SK-N-SH (cell line): ENCODE measurements around the gene LIME1. TPM values are rescaled to one million over a fixed set of nuclear protein-coding genes. Genes with fewer than 3 reads are reported as not detected.

ENCODE experiments used
- CTCF ChIA-PET: fragments of 300-600, 350-600 bp; formaldehyde crosslinking; extraction: SDS; loops from one replicate; lab custom pipeline; 2021; lab: Yijun Ruan, JAX
- POLR2A ChIA-PET: fragments of 350-600 bp; sonication (Branson Sonifier 250); formaldehyde crosslinking; extraction: SDS; loops from one replicate; lab custom pipeline; 2020; ENCODE audit warnings: antibody characterized with exemption, inconsistent platforms; lab: Yijun Ruan, JAX
- DNase-seq: peaks from one replicate; pipeline ENCODE4 v3.0.0; 2012
- H2AFZ ChIP-seq: fragments of 200-600 bp; sonication (generic); 2 replicates; pipeline ENCODE4 v1.8.1; 2016; ENCODE audit warnings: antibody characterized with exemption, mild to moderate bottlenecking, low read depth
- H3F3A ChIP-seq: fragments of 200-600 bp; sonication (generic); replicated peaks from 2 replicates; pipeline ENCODE3; 2016; ENCODE audit warnings: antibody characterized with exemption, mild to moderate bottlenecking; ENCODE audit not compliant: insufficient read depth
- H3K27ac ChIP-seq, 2 experiments: fragments of 200-500 bp in 1 of 2; fragments of 200-600 bp in 1 of 2; sonication (Bioruptor generic) in 1 of 2; sonication (generic), shearing (Covaris generic) in 1 of 2; 2 replicates each; pipeline versions ENCODE4 v1.5.1 to v1.6.1; 2014 to 2016; ENCODE audit warnings: low read depth in 2 of 2, inconsistent platforms in 1 of 2, low read length in 1 of 2, mild to moderate bottlenecking in 1 of 2, mixed read lengths in 1 of 2
- H3K27me3 ChIP-seq: fragments of 200-600 bp; sonication (generic), shearing (Covaris generic); 2 replicates; pipeline ENCODE4 v1.6.1; 2016; ENCODE audit warnings: mixed run types; ENCODE audit not compliant: insufficient read depth
- H3K36me3 ChIP-seq, 2 experiments: fragments of 200-500 bp in 1 of 2; fragments of 200-600 bp in 1 of 2; sonication (Bioruptor generic) in 1 of 2; sonication (generic) in 1 of 2; replicated peaks in 1 of 2; 2 replicates each; pipeline versions ENCODE3 to v1.5.1; 2014 to 2016; ENCODE audit warnings: low read length in 1 of 2, mild to moderate bottlenecking in 1 of 2; ENCODE audit not compliant: insufficient read depth in 2 of 2, control insufficient read depth in 1 of 2
- H3K4me1 ChIP-seq, 2 experiments: fragments of 200-500 bp in 1 of 2; fragments of 200-600 bp in 1 of 2; sonication (Bioruptor generic) in 1 of 2; sonication (generic), shearing (Covaris generic) in 1 of 2; 2 replicates each; pipeline versions ENCODE4 v1.5.1 to v1.6.1; 2014 to 2016; ENCODE audit warnings: low read depth in 1 of 2, low read length in 1 of 2, mixed run types in 1 of 2; ENCODE audit not compliant: insufficient read depth in 2 of 2, control insufficient read depth in 1 of 2
- H3K4me2 ChIP-seq: fragments of 200-600 bp; sonication (generic), shearing (Covaris generic); 2 replicates; pipeline ENCODE4 v1.6.1; 2017; ENCODE audit warnings: mixed run types
- H3K4me3 ChIP-seq, 2 experiments: fragments of 200-500 bp in 1 of 2; fragments of 200-600 bp in 1 of 2; sonication (Bioruptor generic) in 1 of 2; sonication (generic), shearing (Covaris generic) in 1 of 2; 2 replicates each; pipeline versions ENCODE4 v1.5.1 to v1.8.1; 2014 to 2016; ENCODE audit warnings: low read depth in 2 of 2, inconsistent platforms in 1 of 2, low read length in 1 of 2, mild to moderate bottlenecking in 1 of 2, mixed read lengths in 1 of 2, moderate library complexity in 1 of 2
- H3K79me2 ChIP-seq: fragments of 200-600 bp; sonication (generic); 2 replicates; pipeline ENCODE4 v1.8.1; 2017; ENCODE audit warnings: mild to moderate bottlenecking; ENCODE audit not compliant: insufficient read depth
- H3K9ac ChIP-seq: fragments of 200-600 bp; sonication (generic); 2 replicates; pipeline ENCODE4 v1.6.1; 2017; ENCODE audit warnings: mixed run types
- H3K9me2 ChIP-seq: fragments of 200-600 bp; sonication (generic); 2 replicates; pipeline ENCODE4 v1.6.1; 2017; ENCODE audit warnings: mixed run types
- H3K9me3 ChIP-seq: fragments of 200-600 bp; sonication (generic); 2 replicates; pipeline ENCODE4 v1.6.1; 2017; ENCODE audit warnings: mixed run types, mild to moderate bottlenecking, moderate library complexity
- H4K20me1 ChIP-seq: fragments of 200-600 bp; sonication (generic); 2 replicates; pipeline ENCODE4 v1.6.1; 2017; ENCODE audit warnings: mild to moderate bottlenecking, mixed run types; ENCODE audit not compliant: insufficient read depth
- CHD2 ChIP-seq: fragments of 150-350 bp; IDR thresholded peaks from 2 replicates; pipeline ENCODE4 v1.6.1; 2018; ENCODE audit warnings: low read length; ENCODE audit not compliant: partially characterized antibody
- ELF1 ChIP-seq: IDR thresholded peaks from 2 replicates; pipeline ENCODE4 v1.4.0; 2012
- EP300 ChIP-seq, 2 experiments: IDR thresholded peaks; 2 replicates each; pipeline versions ENCODE4 v1.4.0 to v1.6.1; 2012; ENCODE audit warnings: borderline replicate concordance in 1 of 2, low read depth in 1 of 2, low read length in 1 of 2
- FOSL2 ChIP-seq: IDR thresholded peaks from 2 replicates; pipeline ENCODE4 v1.4.0; 2012; ENCODE audit warnings: low read depth, mild to moderate bottlenecking, moderate library complexity, borderline replicate concordance
- FOXJ3 ChIP-seq: sonication (generic); formaldehyde crosslinking; IDR thresholded peaks from 2 replicates; pipeline ENCODE4 v1.5.1; 2020; ENCODE audit warnings: mild to moderate bottlenecking, missing genetic modification reagents
- GABPA ChIP-seq: IDR thresholded peaks from 2 replicates; pipeline ENCODE4 v1.4.0; 2012; ENCODE audit warnings: low read depth, mild to moderate bottlenecking
- GATA2 ChIP-seq: sonication (generic); formaldehyde crosslinking; IDR thresholded peaks from 2 replicates; pipeline ENCODE4 v1.5.0; 2020; ENCODE audit warnings: mild to moderate bottlenecking, missing genetic modification reagents
- JUND ChIP-seq: IDR thresholded peaks from 2 replicates; pipeline ENCODE4 v1.4.0; 2012
- MEF2A ChIP-seq: IDR thresholded peaks from 2 replicates; pipeline ENCODE4 v1.4.0; 2012; ENCODE audit warnings: low read depth, borderline replicate concordance
- MXI1 ChIP-seq: IDR thresholded peaks from 2 replicates; pipeline ENCODE4 v1.6.1; 2012; ENCODE audit warnings: mild to moderate bottlenecking, low read depth, low read length, improper control_type of control experiment
- NRF1 ChIP-seq: IDR thresholded peaks from 2 replicates; pipeline ENCODE4 v1.6.1; 2012; ENCODE audit warnings: low read depth, mild to moderate bottlenecking, low read length
- POLR2AphosphoS5 ChIP-seq: IDR thresholded peaks from 2 replicates; pipeline ENCODE4 v1.6.1; 2012; ENCODE audit warnings: low read depth, low read length
- RAD21 ChIP-seq: IDR thresholded peaks from 2 replicates; pipeline ENCODE4 v1.6.1; 2012; ENCODE audit warnings: mild to moderate bottlenecking, low read length
- RCOR1 ChIP-seq: fragments of 150-350 bp; IDR thresholded peaks from 2 replicates; pipeline ENCODE4 v1.6.1; 2017; ENCODE audit warnings: antibody characterized with exemption, low read length
- RFX5 ChIP-seq: IDR thresholded peaks from 2 replicates; pipeline ENCODE4 v1.6.1; 2012; ENCODE audit warnings: mild to moderate bottlenecking, improper control_type of control experiment, low read length
- RXRA ChIP-seq: IDR thresholded peaks from 2 replicates; pipeline ENCODE4 v1.4.0; 2012; ENCODE audit warnings: low read depth, mild to moderate bottlenecking, borderline replicate concordance
- TAF1 ChIP-seq: IDR thresholded peaks from 2 replicates; pipeline ENCODE4 v1.6.1; 2012; ENCODE audit warnings: low read depth, mild to moderate bottlenecking, low read length, moderate library complexity, borderline replicate concordance
- TCF12 ChIP-seq: IDR thresholded peaks from 2 replicates; pipeline ENCODE4 v1.4.0; 2012
- WGBS: methylation state at CpG from one replicate; pipeline ENCODE4 v1.1.6; 2017; ENCODE audit warnings: low lambda C conversion rate; 5-methylcytosine and 5-hydroxymethylcytosine counted together
- polyA plus RNA-seq, 3 experiments: library from polyadenylated mRNA; depleted of rRNA; stranded (reverse); fragments of >200 nt; gene quantifications; 2 replicates each; pipeline ENCODE4 v1.2.3, GENCODE V29; 2012
- TF ChIP-seq, protein P1 (sequence below): IDR thresholded peaks from 2 replicates; pipeline ENCODE4 v1.4.0; 2012; ENCODE audit warnings: low read depth
- TF ChIP-seq, protein P2 (sequence below): IDR thresholded peaks from 2 replicates; pipeline ENCODE4 v1.4.0; 2012; ENCODE audit warnings: low read depth, borderline replicate concordance
- TF ChIP-seq, protein P3 (sequence below): fragments of 150-350 bp; IDR thresholded peaks from 2 replicates; pipeline ENCODE4 v1.6.1; 2017; ENCODE audit warnings: antibody characterized with exemption, low read length, low read depth, borderline replicate concordance
- TF ChIP-seq, protein P4 (sequence below): IDR thresholded peaks from 2 replicates; pipeline ENCODE4 v1.6.1; 2012; ENCODE audit warnings: mild to moderate bottlenecking, low read depth, low read length, moderate library complexity
- TF ChIP-seq, protein P5 (sequence below): IDR thresholded peaks from 2 replicates; pipeline ENCODE4; 2012

Gene LIME1
- polyA plus RNA-seq, 1 of the 3 experiments (the other 2 are of a cell fraction), result 10.9 TPM

DNA sequence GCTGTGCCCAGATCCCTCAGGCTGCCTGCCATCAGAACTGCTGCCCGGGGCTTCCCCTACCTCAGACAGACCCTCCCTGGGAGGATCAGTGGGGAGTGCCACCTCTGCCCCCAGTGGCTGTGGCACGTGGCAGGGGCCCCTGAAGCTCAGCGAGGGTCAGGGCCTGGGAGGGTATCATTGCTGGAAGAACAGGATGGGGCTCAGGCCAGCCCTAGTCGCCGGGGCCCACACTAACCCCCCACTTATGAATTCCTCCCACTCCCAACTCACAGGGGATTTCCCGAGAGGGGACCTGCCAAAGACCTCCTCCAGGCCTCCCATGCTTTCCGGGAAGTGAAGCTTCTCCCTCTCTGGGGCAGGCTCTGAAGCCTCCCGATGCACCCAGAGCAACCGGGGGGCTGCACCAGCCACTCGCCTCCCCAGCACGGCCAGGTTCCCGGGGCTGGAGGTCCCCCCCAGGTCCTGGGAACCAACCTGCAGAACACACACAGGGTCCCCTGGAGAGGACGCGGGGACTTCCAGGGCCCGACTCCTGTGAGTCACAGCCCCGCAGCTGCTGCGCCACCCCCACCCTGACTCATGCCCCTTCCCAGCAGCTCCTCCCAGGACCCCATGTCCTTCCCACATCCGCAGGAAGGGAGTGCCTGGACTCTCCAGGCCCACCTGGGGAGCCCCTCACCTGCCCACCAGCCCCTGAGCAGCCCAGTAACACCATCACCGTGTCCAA lies 37.6 kb upstream of the LIME1 start:
- Histone ChIP-seq H3K79me2 (no peaks in the 10 kb centered on the region), H2AFZ (no peak overlapping the region), H3K9me2 (no peaks in the 10 kb centered on the region), H4K20me1 (no peaks in the 10 kb centered on the region), H3K36me3 (peaks cover 0 to 11% of the 10 kb centered on the region in 2 experiments), H3K9me3 (no peaks in the 10 kb centered on the region), H3K4me1 (peaks cover 22 to 30% of the 10 kb centered on the region in 2 experiments; a peak in 3 of 4 replicates), H3K27ac (peak overlapping the region; percentile 28 to 85), H3K4me2 (peak overlapping the region; percentile 72), H3K27me3 (no peaks in the 10 kb centered on the region), H3K4me3 (peak overlapping the region in 1 of 2 experiments; percentile 42; a peak in 1 of 4 replicates), H3F3A (no peaks in the 10 kb centered on the region), H3K9ac (peak overlapping the region; percentile 61)
- 20% methylated on average over 4 of the region's 19 CpGs for WGBS
- peak; percentile 58 for DNase-seq
- CTCF ChIA-PET, result interaction anchor here (1.7 kb wide), 1 partner anchor 202 kb away, joined by 4 read pairs; no protein-coding TSS in a partner anchor
- TF ChIP-seq, protein P1, sequence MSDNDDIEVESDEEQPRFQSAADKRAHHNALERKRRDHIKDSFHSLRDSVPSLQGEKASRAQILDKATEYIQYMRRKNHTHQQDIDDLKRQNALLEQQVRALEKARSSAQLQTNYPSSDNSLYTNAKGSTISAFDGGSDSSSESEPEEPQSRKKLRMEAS, result peak; percentile 15
- TF ChIP-seq NRF1, result no peak
- 0 out of 2 replicates have a peak, but pooled peaks have one; percentile 25 for TF ChIP-seq ELF1
- TF ChIP-seq FOXJ3 (CRISPR knock-in tag), result no peak
- TF ChIP-seq RAD21, result no peak
- TF ChIP-seq MEF2A, result no peak
- TF ChIP-seq, protein P2, sequence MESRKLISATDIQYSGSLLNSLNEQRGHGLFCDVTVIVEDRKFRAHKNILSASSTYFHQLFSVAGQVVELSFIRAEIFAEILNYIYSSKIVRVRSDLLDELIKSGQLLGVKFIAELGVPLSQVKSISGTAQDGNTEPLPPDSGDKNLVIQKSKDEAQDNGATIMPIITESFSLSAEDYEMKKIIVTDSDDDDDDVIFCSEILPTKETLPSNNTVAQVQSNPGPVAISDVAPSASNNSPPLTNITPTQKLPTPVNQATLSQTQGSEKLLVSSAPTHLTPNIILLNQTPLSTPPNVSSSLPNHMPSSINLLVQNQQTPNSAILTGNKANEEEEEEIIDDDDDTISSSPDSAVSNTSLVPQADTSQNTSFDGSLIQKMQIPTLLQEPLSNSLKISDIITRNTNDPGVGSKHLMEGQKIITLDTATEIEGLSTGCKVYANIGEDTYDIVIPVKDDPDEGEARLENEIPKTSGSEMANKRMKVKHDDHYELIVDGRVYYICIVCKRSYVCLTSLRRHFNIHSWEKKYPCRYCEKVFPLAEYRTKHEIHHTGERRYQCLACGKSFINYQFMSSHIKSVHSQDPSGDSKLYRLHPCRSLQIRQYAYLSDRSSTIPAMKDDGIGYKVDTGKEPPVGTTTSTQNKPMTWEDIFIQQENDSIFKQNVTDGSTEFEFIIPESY, result no peak
- no peak; the same call in 1 of the 2 replicates for TF ChIP-seq TAF1
- TF ChIP-seq MXI1, result no peak
- TF ChIP-seq RXRA, result no peak
- no peak for TF ChIP-seq GATA2 (CRISPR knock-in tag)
- peak; percentile 34 for TF ChIP-seq POLR2AphosphoS5
- TF ChIP-seq JUND, result peak; percentile 90
- TF ChIP-seq FOSL2, result peak; percentile 98
- TF ChIP-seq, protein P3, sequence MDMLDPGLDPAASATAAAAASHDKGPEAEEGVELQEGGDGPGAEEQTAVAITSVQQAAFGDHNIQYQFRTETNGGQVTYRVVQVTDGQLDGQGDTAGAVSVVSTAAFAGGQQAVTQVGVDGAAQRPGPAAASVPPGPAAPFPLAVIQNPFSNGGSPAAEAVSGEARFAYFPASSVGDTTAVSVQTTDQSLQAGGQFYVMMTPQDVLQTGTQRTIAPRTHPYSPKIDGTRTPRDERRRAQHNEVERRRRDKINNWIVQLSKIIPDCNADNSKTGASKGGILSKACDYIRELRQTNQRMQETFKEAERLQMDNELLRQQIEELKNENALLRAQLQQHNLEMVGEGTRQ, result no peak
- peak; percentile 77 for TF ChIP-seq TCF12
- TF ChIP-seq, protein P4, sequence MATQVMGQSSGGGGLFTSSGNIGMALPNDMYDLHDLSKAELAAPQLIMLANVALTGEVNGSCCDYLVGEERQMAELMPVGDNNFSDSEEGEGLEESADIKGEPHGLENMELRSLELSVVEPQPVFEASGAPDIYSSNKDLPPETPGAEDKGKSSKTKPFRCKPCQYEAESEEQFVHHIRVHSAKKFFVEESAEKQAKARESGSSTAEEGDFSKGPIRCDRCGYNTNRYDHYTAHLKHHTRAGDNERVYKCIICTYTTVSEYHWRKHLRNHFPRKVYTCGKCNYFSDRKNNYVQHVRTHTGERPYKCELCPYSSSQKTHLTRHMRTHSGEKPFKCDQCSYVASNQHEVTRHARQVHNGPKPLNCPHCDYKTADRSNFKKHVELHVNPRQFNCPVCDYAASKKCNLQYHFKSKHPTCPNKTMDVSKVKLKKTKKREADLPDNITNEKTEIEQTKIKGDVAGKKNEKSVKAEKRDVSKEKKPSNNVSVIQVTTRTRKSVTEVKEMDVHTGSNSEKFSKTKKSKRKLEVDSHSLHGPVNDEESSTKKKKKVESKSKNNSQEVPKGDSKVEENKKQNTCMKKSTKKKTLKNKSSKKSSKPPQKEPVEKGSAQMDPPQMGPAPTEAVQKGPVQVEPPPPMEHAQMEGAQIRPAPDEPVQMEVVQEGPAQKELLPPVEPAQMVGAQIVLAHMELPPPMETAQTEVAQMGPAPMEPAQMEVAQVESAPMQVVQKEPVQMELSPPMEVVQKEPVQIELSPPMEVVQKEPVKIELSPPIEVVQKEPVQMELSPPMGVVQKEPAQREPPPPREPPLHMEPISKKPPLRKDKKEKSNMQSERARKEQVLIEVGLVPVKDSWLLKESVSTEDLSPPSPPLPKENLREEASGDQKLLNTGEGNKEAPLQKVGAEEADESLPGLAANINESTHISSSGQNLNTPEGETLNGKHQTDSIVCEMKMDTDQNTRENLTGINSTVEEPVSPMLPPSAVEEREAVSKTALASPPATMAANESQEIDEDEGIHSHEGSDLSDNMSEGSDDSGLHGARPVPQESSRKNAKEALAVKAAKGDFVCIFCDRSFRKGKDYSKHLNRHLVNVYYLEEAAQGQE, result peak; percentile 7; the same call in 1 of the 2 replicates
- no peak for TF ChIP-seq RCOR1
- TF ChIP-seq RFX5, result no peak
- TF ChIP-seq, protein P5, sequence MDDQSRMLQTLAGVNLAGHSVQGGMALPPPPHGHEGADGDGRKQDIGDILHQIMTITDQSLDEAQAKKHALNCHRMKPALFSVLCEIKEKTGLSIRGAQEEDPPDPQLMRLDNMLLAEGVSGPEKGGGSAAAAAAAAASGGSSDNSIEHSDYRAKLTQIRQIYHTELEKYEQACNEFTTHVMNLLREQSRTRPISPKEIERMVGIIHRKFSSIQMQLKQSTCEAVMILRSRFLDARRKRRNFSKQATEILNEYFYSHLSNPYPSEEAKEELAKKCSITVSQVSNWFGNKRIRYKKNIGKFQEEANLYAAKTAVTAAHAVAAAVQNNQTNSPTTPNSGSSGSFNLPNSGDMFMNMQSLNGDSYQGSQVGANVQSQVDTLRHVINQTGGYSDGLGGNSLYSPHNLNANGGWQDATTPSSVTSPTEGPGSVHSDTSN, result no peak; the same call in 1 of the 2 replicates
- TF ChIP-seq GABPA, result 0 out of 2 replicates have a peak, but pooled peaks have one; percentile 15
- TF ChIP-seq CHD2, result peak; percentile 3
- TF ChIP-seq EP300 (IDR thresholded peaks at IDR 0.05; ENCODE audit: borderline replicate concordance in 1 of 2, low read depth in 1 of 2, low read length in 1 of 2), result peak in 1 of 2 experiments; percentile 59; a peak in 1 of 4 replicates
- POLR2A ChIA-PET, result interaction anchor here (1.4 to 3.4 kb wide), 2 partner anchors 9 to 166 kb away, joined by 3 to 22 read pairs; partner anchors contain the start of genes ARFRP1, TPD52L2 and ZGPAT
